ENCODE measurements around the gene ATAD3B. TPM values are rescaled to one million over a fixed set of nuclear protein-coding genes. Genes with fewer than 3 reads are reported as not detected.
"Not testable (repeated sequence)": the region's sequence is repeated elsewhere in the genome, so short reads cannot be mapped to it uniquely, and the experiment has no call there.

Gene ATAD3B
- total RNA-seq, 2 donors from 2014 or later, result 15.4 to 30.9 TPM

GRCh38 chr1:1482856-1483255 is 11.3 kb downstream of the ATAD3B start:
- DNase-seq (ENCODE audit: low spot score) (no peak), ATAC-seq (ENCODE audit: insufficient number of reproducible peaks, low FRiP score, low read depth) (no peak)
- Histone ChIP-seq H3K36me3 (peaks cover 41% of the 10 kb centered on the region), H3K27me3 (replicated peaks; ENCODE audit: insufficient read depth) (no peaks in the 10 kb centered on the region), H3K9me3 (no peaks in the 10 kb centered on the region), H3K4me1 (ENCODE audit: control insufficient read depth in 1 of 2, low read depth in 2 of 2) (no peaks in the 10 kb centered on the region), H3K27ac (no peak overlapping the region), H3K4me3 (no peak overlapping the region)
- no peak for TF ChIP-seq CTCF (IDR thresholded peaks at IDR 0.05)

- no peak overlapping the region for H3K4me3 ChIP-seq
- H3K9me3 ChIP-seq, result no peaks in the 10 kb centered on the region
- peaks cover 44% of the 10 kb centered on the region for H3K36me3 ChIP-seq
- no peaks in the 10 kb centered on the region for H3K27me3 ChIP-seq (replicated peaks; ENCODE audit: insufficient read depth)
- H3K27ac ChIP-seq, result no peak overlapping the region
- TF ChIP-seq CTCF (IDR thresholded peaks at IDR 0.05), result no peak
- ATAC-seq (ENCODE audit: insufficient number of reproducible peaks, low FRiP score, low read depth) (no peak), DNase-seq (ENCODE audit: low spot score) (no peak)
- no peaks in the 10 kb centered on the region for H3K4me1 ChIP-seq (ENCODE audit: control insufficient read depth in 1 of 2, low read depth in 2 of 2)
These were observed 12.1 kb downstream of the ATAD3B start for GRCh38 chr1:1483714-1484113.

- not testable (repeated sequence) for H3K4me1 ChIP-seq (ENCODE audit: control insufficient read depth in 1 of 2, low read depth in 2 of 2); H3K27ac ChIP-seq; H3K27me3 ChIP-seq (replicated peaks; ENCODE audit: insufficient read depth); ATAC-seq (ENCODE audit: insufficient number of reproducible peaks, low FRiP score, low read depth); DNase-seq (ENCODE audit: low spot score); H3K4me3 ChIP-seq; H3K9me3 ChIP-seq
- H3K36me3 ChIP-seq, result peaks cover 47% of the 10 kb centered on the region
These were observed 13.6 kb downstream of the ATAD3B start for GRCh38 chr1:1484976-1485750.

- H3K4me3 ChIP-seq; H3K9me3 ChIP-seq; H3K27ac ChIP-seq; H3K4me1 ChIP-seq (ENCODE audit: control insufficient read depth in 1 of 2, low read depth in 2 of 2); H3K27me3 ChIP-seq (replicated peaks; ENCODE audit: insufficient read depth); ATAC-seq (ENCODE audit: insufficient number of reproducible peaks, low FRiP score, low read depth); DNase-seq (ENCODE audit: low spot score): not testable (repeated sequence)
- H3K36me3 ChIP-seq, result peaks cover 52% of the 10 kb centered on the region
These were observed 14.3 kb downstream of the ATAD3B start for GRCh38 chr1:1485755-1486317.

DNA sequence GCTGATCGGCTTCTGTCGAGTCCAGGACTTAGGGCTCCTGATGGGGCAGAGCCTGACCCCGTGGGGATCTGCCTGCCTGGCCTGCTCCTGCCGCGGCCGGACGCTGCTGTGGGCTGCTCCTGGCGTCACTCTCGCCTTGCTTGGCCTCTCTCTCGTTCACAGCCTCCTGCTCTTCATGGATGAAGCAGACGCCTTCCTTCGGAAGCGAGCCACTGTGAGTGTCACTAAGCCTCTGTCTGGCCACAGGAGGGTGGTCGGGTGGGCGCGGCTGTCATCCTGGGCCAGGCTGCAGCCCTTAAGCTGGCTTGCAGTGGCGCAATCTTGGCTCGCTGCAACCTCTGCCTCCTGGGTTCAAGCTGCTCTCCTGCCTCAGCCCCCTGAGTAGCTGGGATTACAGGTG is 16.1 kb downstream of the ATAD3B start:
- Histone ChIP-seq H3K36me3 (peaks cover 62% of the 10 kb centered on the region), H3K27me3 (replicated peaks; ENCODE audit: insufficient read depth) (no peaks in the 10 kb centered on the region)
- no peak for ATAC-seq (ENCODE audit: insufficient number of reproducible peaks, low FRiP score, low read depth)

More for the DNA sequence above, 16.1 kb downstream of the ATAD3B start:
- H3K9me3 ChIP-seq, result no peaks in the 10 kb centered on the region
- DNase-seq (ENCODE audit: low spot score), result no peak
- H3K27ac ChIP-seq, result no peak overlapping the region
- no peaks in the 10 kb centered on the region for H3K4me1 ChIP-seq (ENCODE audit: control insufficient read depth in 1 of 2, low read depth in 2 of 2)
- TF ChIP-seq CTCF (IDR thresholded peaks at IDR 0.05), result no peak
- no peak overlapping the region for H3K4me3 ChIP-seq

All from thoracic aorta (tissue), 2 donors.